ENCODE measurements around the gene CNTFR. TPM values are rescaled to one million over a fixed set of nuclear protein-coding genes. Genes with fewer than 3 reads are reported as not detected.

Gene CNTFR
- total and polyA plus RNA-seq, 10 of the 15 experiments (the other 5 are each of a cell fraction or from before 2014, with no cell fraction given) = not detected

GRCh38 chr9:34635556-34635955, 46.0 kb upstream of the CNTFR start:
- peak overlapping the region; percentile 38; the same call in 1 of the 2 replicates for H3K4me2 ChIP-seq (ENCODE audit: control insufficient read depth, insufficient read depth)
- in situ Hi-C loops (cut with MboI) (no loop called here), intact Hi-C loops (cut with micrococcal nuclease; ENCODE audit: unreplicated experiment) (no loop called here)
- H3K27me3 ChIP-seq (replicated peaks in 1 of 2; ENCODE audit: control insufficient read depth in 2 of 2, insufficient read depth in 2 of 2, low read length in 1 of 2) = peaks cover 0 to 1% of the 10 kb centered on the region in 2 experiments; a peak in 2 of 4 replicates
- TSS peak; percentile 78 for BruUV-seq (replicated peaks)
- FAIRE-seq (no peak), ATAC-seq (no peak), DNase-seq (ENCODE audit: low read depth, low spot score) (no peak)
- CTCF ChIA-PET = interaction anchor here (0.6 to 8.3 kb wide), 13 partner anchors 10 to 231 kb away, joined by 3 to 118 read pairs (median 13); partner anchors contain the start of genes DCTN3, GALT and RPP25L
- no peak overlapping the region for H2AFZ ChIP-seq (ENCODE audit: control insufficient read depth, low read depth, low read length)
- no peaks in the 10 kb centered on the region for H3K9me3 ChIP-seq (replicated peaks; ENCODE audit: control insufficient read depth, insufficient read depth, low read length)
- POLR2A ChIA-PET = interaction anchor here (1.2 kb wide), 1 partner anchor 9 kb away, joined by 4 read pairs; no protein-coding TSS in a partner anchor
- peaks cover 15% of the 10 kb centered on the region for H3K79me2 ChIP-seq (ENCODE audit: control insufficient read depth, insufficient read depth, low read length)
- H3K27ac ChIP-seq (ENCODE audit: control insufficient read depth, insufficient read depth) = no peak overlapping the region
- H3K4me3 ChIP-seq = no peak overlapping the region
- H3K4me1 ChIP-seq (ENCODE audit: control insufficient read depth, insufficient read depth, low read length) = no peaks in the 10 kb centered on the region; the same call in none of the 2 replicates
- SMC1A ChIA-PET (ENCODE audit: uncharacterized antibody, unreplicated experiment) = interaction anchor here (1.6 to 2.3 kb wide), 3 partner anchors 20 to 73 kb away, joined by 3 to 13 read pairs (median 5); partner anchors contain the start of gene RPP25L
- H3K36me3 ChIP-seq (ENCODE audit: control insufficient read depth in 2 of 2, insufficient read depth in 2 of 2, low read length in 1 of 2) = peaks cover 2 to 6% of the 10 kb centered on the region in 2 experiments; a peak in 3 of 4 replicates
- WGBS (ENCODE audit: insufficient coverage, insufficient replicate concordance, low lambda C conversion rate, missing lambda C conversion rate) = 87% methylated on average over 14 of the region's 14 CpGs
- H4K20me1 ChIP-seq (ENCODE audit: control insufficient read depth, insufficient read depth) = no peaks in the 10 kb centered on the region; the same call in none of the 2 replicates
- TF ChIP-seq ZSCAN29 (IDR thresholded peaks at IDR 0.05) (no peak), SKIL (IDR thresholded peaks at IDR 0.05; ENCODE audit: low read depth, poor library complexity, severe bottlenecking) (no peak), E2F8 (IDR thresholded peaks at IDR 0.05; ENCODE audit: low read depth, partially characterized antibody) (no peak), SPI1 (IDR thresholded peaks at IDR 0.05; ENCODE audit: borderline replicate concordance, insufficient read depth, low read depth, low read length) (no peak), NFYB (IDR thresholded peaks at IDR 0.05; ENCODE audit: insufficient read depth, low read depth, low read length) (no peak), WRNIP1 (IDR thresholded peaks at IDR 0.05; ENCODE audit: borderline replicate concordance, low read depth, low read length) (no peak)
- H3K9ac ChIP-seq (ENCODE audit: control insufficient read depth, insufficient read depth, low read length) = no peak overlapping the region
- RAD21 ChIA-PET (ENCODE audit: unreplicated experiment) = interaction anchor here (0.7 to 1.0 kb wide), 2 partner anchors 13 to 24 kb away, joined by 4 to 5 read pairs; partner anchors contain the start of gene RPP25L
